ENCODE results near the gene WWOX. TPM values are rescaled to one million over a fixed set of nuclear protein-coding genes. Genes with fewer than 3 reads are reported as not detected.

Gene WWOX
- total and polyA plus RNA-seq, 2 of the 8 experiments (the other 6 are each of a cell fraction or from before 2014, with no cell fraction given) = 5.4 to 16.7 TPM

GRCh38 chr16:78216166-78216745 lies 116.8 kb downstream of the WWOX start:
- Histone ChIP-seq H3K14ac (ENCODE audit: insufficient read length) (no peak overlapping the region), H3K79me1 (ENCODE audit: low read depth, low read length) (no peaks in the 10 kb centered on the region), H4K8ac (ENCODE audit: extremely low read depth, insufficient read depth, low read length) (no peak overlapping the region), H3K18ac (ENCODE audit: extremely low read depth, low read length) (no peak overlapping the region), H4K5ac (ENCODE audit: insufficient read length, low read depth, low read length) (no peak overlapping the region), H3K36me3 (ENCODE audit: control insufficient read depth in 2 of 4, insufficient read depth in 4 of 4, low read length in 3 of 4) (no peaks in the 10 kb centered on the region), H2BK12ac (ENCODE audit: low read depth, low read length) (no peak overlapping the region), H2BK120ac (replicated peaks; ENCODE audit: low read depth, low read length) (no peak overlapping the region), H3K9me3 (ENCODE audit: insufficient read depth in 2 of 2, low read depth in 1 of 2, low read length in 1 of 2) (no peaks in the 10 kb centered on the region), H3K9ac (replicated peaks in 1 of 4; ENCODE audit: extremely low read depth in 1 of 4, low read depth in 3 of 4, low read length in 3 of 4) (no peak overlapping the region), H2BK20ac (ENCODE audit: low read length) (no peak overlapping the region), H3K27ac (ENCODE audit: low read depth, low read length) (no peak overlapping the region), H4K20me1 (replicated peaks in 1 of 2; ENCODE audit: control insufficient read depth in 1 of 2, insufficient read depth in 2 of 2, low read length in 2 of 2) (no peaks in the 10 kb centered on the region), H3K23me2 (ENCODE audit: low read depth, low read length) (no peaks in the 10 kb centered on the region), H3K4me1 (replicated peaks in 1 of 4; ENCODE audit: control insufficient read depth in 3 of 4, insufficient read depth in 4 of 4, low read length in 3 of 4) (peaks cover 0 to 4% (median 1%) of the 10 kb centered on the region in 4 experiments; a peak in 1 of 7 replicates), H2AK5ac (ENCODE audit: low read depth, low read length) (no peak overlapping the region), H3K4me2 (ENCODE audit: insufficient read depth in 1 of 2, low read depth in 2 of 2, low read length in 2 of 2) (no peak overlapping the region), H3K79me2 (ENCODE audit: control insufficient read depth in 1 of 2, insufficient read depth in 2 of 2, low read length in 2 of 2) (no peaks in the 10 kb centered on the region), H2BK15ac (ENCODE audit: low read length) (no peak overlapping the region), H3K4me3 (ENCODE audit: extremely low read depth in 1 of 4, insufficient read depth in 2 of 4, low read depth in 3 of 4, low read length in 4 of 4) (no peak overlapping the region), H3K56ac (replicated peaks; ENCODE audit: insufficient read length, low read depth, low read length) (no peak overlapping the region), H4K91ac (replicated peaks; ENCODE audit: insufficient read length, low read length) (no peak overlapping the region), H2BK5ac (ENCODE audit: low read depth, low read length) (no peak overlapping the region), H2AFZ (ENCODE audit: low read length) (no peak overlapping the region), H3K4ac (replicated peaks; ENCODE audit: insufficient read length, low read depth, low read length) (no peak overlapping the region), H3K23ac (ENCODE audit: insufficient read length) (no peak overlapping the region), H3K27me3 (replicated peaks in 1 of 4; ENCODE audit: control insufficient read depth in 3 of 4, extremely low read depth in 1 of 4, insufficient read depth in 3 of 4, low read length in 3 of 4) (no peaks in the 10 kb centered on the region)
- TF ChIP-seq BCL11A (IDR thresholded peaks at IDR 0.05; ENCODE audit: low read depth in 2 of 2, low read length in 2 of 2) (no peak), KDM1A (IDR thresholded peaks at IDR 0.05; ENCODE audit: borderline replicate concordance, low read length) (no peak)
- FAIRE-seq (no peak), DNase-seq (ENCODE audit: low read depth in 1 of 2, low spot score in 2 of 2) (no peak)
- CTCF ChIA-PET (ENCODE audit: partially characterized antibody) = no interaction called here
- 93% methylated on average over 4 of the region's 4 CpGs; no CpG with 5 or more reads in 1 of the 2 experiments for WGBS, 2 experiments (ENCODE audit: extremely low coverage in 1 of 2, insufficient coverage in 1 of 2, insufficient read length in 1 of 2, insufficient replicate concordance in 2 of 2, low coverage in 1 of 2, low lambda C conversion rate in 2 of 2, missing lambda C conversion rate in 1 of 2)
- POLR2A ChIA-PET (ENCODE audit: partially characterized antibody) = no interaction called here

Data from H1 (cell line).